HepG2 (cell line): ENCODE measurements around the gene STIP1. TPM values are rescaled to one million over a fixed set of nuclear protein-coding genes. Genes with fewer than 3 reads are reported as not detected.

Experiments used
- CEBPG ChIP-seq: IDR thresholded peaks from 2 replicates; pipeline ENCODE4 v1.6.1; 2016
- DPF2 ChIP-seq: sonication (generic); formaldehyde crosslinking; IDR thresholded peaks from 2 replicates; pipeline ENCODE4 v1.4.0; 2020; ENCODE audit warnings: mild to moderate bottlenecking, low read depth, missing genetic modification reagents, borderline replicate concordance
- ETV5 ChIP-seq: IDR thresholded peaks from 2 replicates; pipeline ENCODE4 v1.6.1; 2018; ENCODE audit warnings: missing biosample characterization, missing genetic modification reagents, inconsistent platforms, borderline replicate concordance
- FOXJ3 ChIP-seq: sonication (generic); formaldehyde crosslinking; IDR thresholded peaks from 2 replicates; pipeline ENCODE4 v1.4.0; 2020; ENCODE audit warnings: missing genetic modification reagents, mild to moderate bottlenecking, borderline replicate concordance
- HNRNPK ChIP-seq: fragments of 200-400 bp; formaldehyde crosslinking; IDR thresholded peaks from 2 replicates; pipeline ENCODE4 v1.6.1; 2018; ENCODE audit warnings: low read length, low read depth, moderate library complexity, mild to moderate bottlenecking; ENCODE audit not compliant: poor library complexity, severe bottlenecking
- HOMEZ ChIP-seq: IDR thresholded peaks from 2 replicates; pipeline ENCODE4 v1.6.1; 2016; ENCODE audit warnings: low read depth
- HOXA7 ChIP-seq: sonication (generic); formaldehyde crosslinking; IDR thresholded peaks from 2 replicates; pipeline ENCODE4 v1.8.1; 2022; ENCODE audit warnings: mild to moderate bottlenecking, missing genetic modification reagents, moderate library complexity
- KDM1A ChIP-seq: IDR thresholded peaks from 2 replicates; pipeline ENCODE4 v1.6.1; 2016; ENCODE audit warnings: missing compliant biosample characterization
- MXD1 ChIP-seq: sonication (generic); formaldehyde crosslinking; IDR thresholded peaks from 2 replicates; pipeline ENCODE4 v1.4.0; 2020; ENCODE audit warnings: mild to moderate bottlenecking, missing genetic modification reagents
- REST ChIP-seq, 2 experiments: IDR thresholded peaks; 2 replicates each; pipeline ENCODE4 v1.6.1; 2011 to 2012; ENCODE audit warnings: low read length in 2 of 2, borderline replicate concordance in 1 of 2, low read depth in 1 of 2, mild to moderate bottlenecking in 1 of 2, moderate library complexity in 1 of 2
- SOX5 ChIP-seq: IDR thresholded peaks from 2 replicates; pipeline ENCODE4 v1.6.1; 2016; ENCODE audit warnings: borderline replicate concordance
- STAG1 ChIP-seq: sonication (generic); formaldehyde crosslinking; IDR thresholded peaks from 2 replicates; pipeline ENCODE4 v1.4.0; 2020; ENCODE audit warnings: missing genetic modification reagents
- THAP8 ChIP-seq: sonication (generic); formaldehyde crosslinking; IDR thresholded peaks from 2 replicates; pipeline ENCODE4 v1.5.1; 2020; ENCODE audit warnings: missing genetic modification reagents, mild to moderate bottlenecking, borderline replicate concordance
- TP53 ChIP-seq: sonication (generic); formaldehyde crosslinking; conservative IDR thresholded peaks from 2 replicates; pipeline ENCODE4 v1.4.0; 2020; ENCODE audit warnings: missing genetic modification reagents
- ZBTB7B ChIP-seq: sonication (generic); formaldehyde crosslinking; IDR thresholded peaks from 2 replicates; pipeline ENCODE4 v1.4.0; 2020; ENCODE audit warnings: missing genetic modification reagents
- ZFP37 ChIP-seq: sonication (generic); formaldehyde crosslinking; IDR thresholded peaks from 2 replicates; pipeline ENCODE4 v1.4.0; 2020; ENCODE audit warnings: missing genetic modification reagents, borderline replicate concordance
- ZNF17 ChIP-seq: sonication (generic); formaldehyde crosslinking; IDR thresholded peaks from 2 replicates; pipeline ENCODE4 v1.5.0; 2020; ENCODE audit warnings: mild to moderate bottlenecking, missing genetic modification reagents
- ZNF296 ChIP-seq: sonication (generic); formaldehyde crosslinking; conservative IDR thresholded peaks from 2 replicates; pipeline ENCODE4 v1.5.0; 2020; ENCODE audit warnings: mild to moderate bottlenecking, missing genetic modification reagents
- ZNF331 ChIP-seq: sonication (generic); formaldehyde crosslinking; IDR thresholded peaks from 2 replicates; pipeline ENCODE4 v1.4.0; 2020; ENCODE audit warnings: missing genetic modification reagents
- ZNF343 ChIP-seq: sonication (generic); formaldehyde crosslinking; IDR thresholded peaks from 2 replicates; pipeline ENCODE4 v1.4.0; 2020; ENCODE audit warnings: mild to moderate bottlenecking, missing genetic modification reagents
- ZNF501 ChIP-seq: sonication (generic); formaldehyde crosslinking; IDR thresholded peaks from 2 replicates; pipeline ENCODE4 v1.5.1; 2020; ENCODE audit warnings: mild to moderate bottlenecking, moderate library complexity, missing genetic modification reagents
- ZNF569 ChIP-seq: sonication (generic); formaldehyde crosslinking; IDR thresholded peaks from 2 replicates; pipeline ENCODE4 v1.5.0; 2020; ENCODE audit warnings: mild to moderate bottlenecking, missing genetic modification reagents, moderate library complexity, borderline replicate concordance
- ZNF746 ChIP-seq: sonication (generic); formaldehyde crosslinking; IDR thresholded peaks from 2 replicates; pipeline ENCODE4 v1.8.0; 2022; ENCODE audit warnings: mild to moderate bottlenecking, missing genetic modification reagents
- ZNF777 ChIP-seq: sonication (generic); formaldehyde crosslinking; IDR thresholded peaks from 2 replicates; pipeline ENCODE4 v1.4.0; 2020; ENCODE audit warnings: missing genetic modification reagents
- polyA plus RNA-seq, 8 experiments: library from polyadenylated mRNA; depleted of rRNA in 3 of 8; stranded (reverse) in 7 of 8; unstranded in 1 of 8; fragments of >200 nt; fragmentation: Illumina TruSeq in 4 of 8; extraction: Trizol in 4 of 8; gene quantifications; 2 replicates each; pipeline versions ENCODE4 v1.2.1 to v1.2.3, GENCODE V29; 2011 to 2016; ENCODE audit warnings: low read depth in 4 of 8, missing spikeins in 1 of 8, mixed read lengths in 1 of 8; ENCODE audit not compliant: insufficient read depth in 1 of 8
- total RNA-seq, 5 experiments: library from RNA; depleted of rRNA; stranded (reverse); fragments of >200 nt; fragmentation: Illumina TruSeq; extraction: Trizol; gene quantifications; 2 replicates each; pipeline ENCODE4 v1.2.3, GENCODE V29; 2016; ENCODE audit warnings: low read depth in 1 of 5

The STIP1 gene
- total and polyA plus RNA-seq, 2 of the 13 experiments (the other 11 are each of a cell fraction or from before 2014, with no cell fraction given): 81.1 to 217 TPM

GRCh38 chr11:64241491-64242374 lies 55.8 kb downstream of the STIP1 start (continued):
- no peak for TF ChIP-seq HNRNPK
- peak; percentile 60; the same call in 1 of the 2 replicates for TF ChIP-seq ZNF777 (CRISPR knock-in tag)
- TF ChIP-seq HOMEZ (CRISPR knock-in tag): no peak
- TF ChIP-seq ZNF343: peak; percentile 10; the same call in 1 of the 2 replicates
- no peak for TF ChIP-seq ZNF17
- no peak for TF ChIP-seq FOXJ3
- no peak for TF ChIP-seq ZNF296 (CRISPR knock-in tag)
- TF ChIP-seq HOXA7 (CRISPR knock-in tag): no peak
- TF ChIP-seq ZBTB7B (CRISPR knock-in tag): peak; percentile 42; the same call in 1 of the 2 replicates
- no peak for TF ChIP-seq STAG1
- TF ChIP-seq CEBPG (CRISPR knock-in tag): no peak
- TF ChIP-seq MXD1 (CRISPR knock-in tag): 0 out of 2 replicates have a peak, but pooled peaks have one; percentile 20
- TF ChIP-seq ZNF331: 0 out of 2 replicates have a peak, but pooled peaks have one; percentile 4
- TF ChIP-seq SOX5 (CRISPR knock-in tag): no peak
- no peak for TF ChIP-seq ZFP37 (CRISPR knock-in tag)
- no peak for TF ChIP-seq DPF2
- TF ChIP-seq REST (IDR thresholded peaks at IDR 0.05; ENCODE audit: borderline replicate concordance in 1 of 2, low read depth in 1 of 2, low read length in 2 of 2): no peak
- peak; percentile 35; the same call in 1 of the 2 replicates for TF ChIP-seq ETV5 (CRISPR knock-in tag)
- peak; percentile 6; the same call in 1 of the 2 replicates for TF ChIP-seq ZNF501
- TF ChIP-seq ZNF569 (CRISPR knock-in tag): no peak
- peak; percentile 42; the same call in 1 of the 2 replicates for TF ChIP-seq ZNF746 (CRISPR knock-in tag)
- TF ChIP-seq TP53 (CRISPR knock-in tag): no peak
- peak; percentile 76; the same call in 1 of the 2 replicates for TF ChIP-seq THAP8 (CRISPR knock-in tag)
- TF ChIP-seq KDM1A (CRISPR knock-in tag): no peak
